GM19240 (cell line): Measurements from ENCODE around the gene ANK3.

ENCODE experiments used
- DNase-seq: peaks from one replicate; pipeline ENCODE4 v3.0.0; 2011; ENCODE audit warnings: low spot score; ENCODE audit not compliant: insufficient read length

ANK3 gene

GRCh38 chr10:60099998-60100747 lies 289.5 kb downstream of the ANK3 start:
- no peak for DNase-seq

GRCh38 chr10:60098677-60099601 lies 290.7 kb downstream of the ANK3 start:
- DNase-seq, result no peak

- no peak for DNase-seq
Observed at GRCh38 chr10:60096761-60097513, 292.7 kb downstream of the ANK3 start.

GRCh38 chr10:60093317-60093716 lies 296.4 kb downstream of the ANK3 start:
- no peak for DNase-seq

- no peak for DNase-seq
Observed at GRCh38 chr10:60086862-60087261, 302.8 kb downstream of the ANK3 start.

- DNase-seq, result no peak
Observed at GRCh38 chr10:60086421-60086820, 303.3 kb downstream of the ANK3 start.

- DNase-seq, result no peak
Observed at GRCh38 chr10:60082744-60083344, 306.8 kb downstream of the ANK3 start.

- DNase-seq, result no peak
Observed at GRCh38 chr10:60082341-60082740, 307.3 kb downstream of the ANK3 start.

- DNase-seq, result no peak
Observed at GRCh38 chr10:60073781-60074656, 315.7 kb downstream of the ANK3 start.

GRCh38 chr10:60073397-60073780 lies 316.3 kb downstream of the ANK3 start:
- no peak for DNase-seq

GRCh38 chr10:60069311-60069710 lies 320.4 kb downstream of the ANK3 start:
- DNase-seq, result no peak

- DNase-seq, result no peak
Observed at GRCh38 chr10:60050366-60050765, 339.3 kb downstream of the ANK3 start.

- DNase-seq, result no peak
Observed at GRCh38 chr10:60048091-60048501, 341.6 kb downstream of the ANK3 start.

GRCh38 chr10:60045571-60045970 lies 344.1 kb downstream of the ANK3 start:
- DNase-seq, result no peak

GRCh38 chr10:60044971-60045370 lies 344.7 kb downstream of the ANK3 start:
- DNase-seq, result no peak

- no peak for DNase-seq
Observed at GRCh38 chr10:60044242-60044641, 345.4 kb downstream of the ANK3 start.

GRCh38 chr10:60043561-60044241 lies 346.0 kb downstream of the ANK3 start:
- DNase-seq, result no peak

GRCh38 chr10:60042914-60043313 lies 346.8 kb downstream of the ANK3 start:
- DNase-seq, result no peak

GRCh38 chr10:60042262-60042661 lies 347.4 kb downstream of the ANK3 start:
- no peak for DNase-seq
